Mesenchymal stem cell (in vitro differentiated cells and primary cell): ENCODE measurements around the gene CHD1L.

Source experiments
- DNase-seq: peaks from one replicate; pipeline ENCODE4 v3.0.0-alpha.2; 2013
- H2AFZ ChIP-seq: one replicate; pipeline ENCODE4 v1.6.1; 2013; ENCODE audit warnings: low read depth, mild to moderate bottlenecking, control low read depth, inconsistent platforms, low read length, moderate library complexity
- H2AK5ac ChIP-seq: 2 replicates; pipeline ENCODE4 v1.6.1; 2013; ENCODE audit warnings: low read length, moderate library complexity, mild to moderate bottlenecking, inconsistent platforms; ENCODE audit not compliant: severe bottlenecking
- H2BK120ac ChIP-seq: one replicate; pipeline ENCODE4 v1.6.1; 2013; ENCODE audit warnings: low read depth, mild to moderate bottlenecking, inconsistent platforms, low read length, moderate library complexity
- H2BK12ac ChIP-seq, 2 experiments: one replicate each; pipeline ENCODE4 v1.6.1; 2013; ENCODE audit warnings: inconsistent platforms in 2 of 2, low read length in 2 of 2, mild to moderate bottlenecking in 2 of 2, moderate library complexity in 2 of 2, control low read depth in 1 of 2
- H2BK15ac ChIP-seq: one replicate; pipeline ENCODE4 v1.6.1; 2013; ENCODE audit warnings: mild to moderate bottlenecking, low read depth, inconsistent platforms; ENCODE audit not compliant: poor library complexity, severe bottlenecking
- H2BK5ac ChIP-seq: 2 replicates; pipeline ENCODE4 v1.6.1; 2013; ENCODE audit warnings: low read depth, mild to moderate bottlenecking, low read length, control low read depth, inconsistent platforms; ENCODE audit not compliant: poor library complexity, severe bottlenecking
- H3K14ac ChIP-seq, 2 experiments: one replicate each; pipeline ENCODE4 v1.6.1; 2013; ENCODE audit warnings: inconsistent platforms in 2 of 2, low read length in 2 of 2, control low read depth in 1 of 2, mild to moderate bottlenecking in 1 of 2, moderate library complexity in 1 of 2
- H3K18ac ChIP-seq, 2 experiments: one replicate each; pipeline ENCODE4 v1.6.1; 2013; ENCODE audit warnings: inconsistent platforms in 2 of 2, low read length in 2 of 2, control low read depth in 1 of 2, low read depth in 1 of 2, mild to moderate bottlenecking in 1 of 2
- H3K23ac ChIP-seq, 2 experiments: one replicate each; pipeline ENCODE4 v1.6.1; 2013; ENCODE audit warnings: inconsistent platforms in 2 of 2, low read length in 2 of 2, mild to moderate bottlenecking in 2 of 2, moderate library complexity in 2 of 2, control low read depth in 1 of 2
- H3K27ac ChIP-seq: 2 replicates; pipeline ENCODE4 v1.5.1; 2013; ENCODE audit warnings: mild to moderate bottlenecking, moderate library complexity, low read length, control low read depth, inconsistent platforms; ENCODE audit not compliant: poor library complexity, severe bottlenecking
- H3K27me3 ChIP-seq, 2 experiments: 2 replicates each; pipeline versions ENCODE4 v1.6.1 to v1.7.0; 2013; ENCODE audit warnings: low read length in 2 of 2, mild to moderate bottlenecking in 2 of 2, moderate library complexity in 2 of 2, control low read depth in 1 of 2, inconsistent platforms in 1 of 2; ENCODE audit not compliant: control insufficient read depth in 1 of 2, insufficient read depth in 1 of 2
- H3K36me3 ChIP-seq, 2 experiments: 2 replicates each; pipeline versions ENCODE4 v1.6.1 to v1.7.0; 2013; ENCODE audit warnings: low read length in 2 of 2, control low read depth in 1 of 2, inconsistent platforms in 1 of 2, low read depth in 1 of 2, mild to moderate bottlenecking in 1 of 2; ENCODE audit not compliant: insufficient read depth in 2 of 2, control insufficient read depth in 1 of 2
- H3K4ac ChIP-seq, 2 experiments: one replicate each; pipeline ENCODE4 v1.6.1; 2013; ENCODE audit warnings: inconsistent platforms in 2 of 2, low read length in 2 of 2, mild to moderate bottlenecking in 2 of 2, moderate library complexity in 2 of 2, control low read depth in 1 of 2, low read depth in 1 of 2
- H3K4me1 ChIP-seq: 2 replicates; pipeline ENCODE4 v1.6.1; 2013; ENCODE audit warnings: low read depth, low read length, control low read depth; ENCODE audit not compliant: control insufficient read depth, insufficient read depth
- H3K4me2 ChIP-seq: 2 replicates; pipeline ENCODE4 v1.6.1; 2013; ENCODE audit warnings: low read length, mild to moderate bottlenecking, inconsistent platforms; ENCODE audit not compliant: poor library complexity, severe bottlenecking
- H3K4me3 ChIP-seq, 2 experiments: 2 replicates each; pipeline versions ENCODE4 v1.5.1 to v1.7.0; 2013; ENCODE audit warnings: low read length in 2 of 2, mild to moderate bottlenecking in 2 of 2, control low read depth in 1 of 2, low read depth in 1 of 2; ENCODE audit not compliant: insufficient read depth in 1 of 2
- H3K79me1 ChIP-seq: replicated peaks from 2 replicates; pipeline ENCODE4 v1.6.1; 2013; ENCODE audit warnings: mild to moderate bottlenecking, control low read depth, low read length, inconsistent platforms; ENCODE audit not compliant: poor library complexity, severe bottlenecking
- H3K9ac ChIP-seq: 2 replicates; pipeline ENCODE4 v1.7.0; 2013; ENCODE audit warnings: mild to moderate bottlenecking, low read length, moderate library complexity
- H3K9me3 ChIP-seq: 2 replicates; pipeline ENCODE4 v1.7.0; 2013; ENCODE audit warnings: mild to moderate bottlenecking, low read length; ENCODE audit not compliant: control insufficient read depth
- H4K8ac ChIP-seq: one replicate; pipeline ENCODE4 v1.6.1; 2013; ENCODE audit warnings: inconsistent platforms, mild to moderate bottlenecking, low read length, moderate library complexity
- H4K91ac ChIP-seq: one replicate; pipeline ENCODE4 v1.6.1; 2013; ENCODE audit warnings: mild to moderate bottlenecking, low read length, inconsistent platforms
- WGBS: methylation state at CpG from one replicate; pipeline ENCODE4 v1.1.7; 2013; ENCODE audit warnings: mixed read lengths; 5-methylcytosine and 5-hydroxymethylcytosine counted together

Gene CHD1L

GRCh38 chr1:147266381-147266780, 23.9 kb downstream of the CHD1L start:
- H3K18ac ChIP-seq: no peak overlapping the region
- no peak overlapping the region for H4K91ac ChIP-seq
- H3K36me3 ChIP-seq: peaks cover under 1 to 75% of the 10 kb centered on the region in 2 experiments
- H3K23ac ChIP-seq: no peak overlapping the region
- WGBS: 92% methylated on average over 5 of the region's 5 CpGs
- H3K9me3 ChIP-seq: no peaks in the 10 kb centered on the region
- no peak overlapping the region for H2BK5ac ChIP-seq
- H3K27me3 ChIP-seq: no peaks in the 10 kb centered on the region
- no peaks in the 10 kb centered on the region for H3K4me1 ChIP-seq
- H3K4me3 ChIP-seq: no peak overlapping the region
- no peak overlapping the region for H3K27ac ChIP-seq
- no peak overlapping the region for H2AK5ac ChIP-seq
- peaks cover 12% of the 10 kb centered on the region for H3K79me1 ChIP-seq
- no peak overlapping the region for H2BK120ac ChIP-seq
- no peak overlapping the region for H3K4ac ChIP-seq
- no peak for DNase-seq
- no peak overlapping the region for H4K8ac ChIP-seq
- H3K9ac ChIP-seq: no peak overlapping the region
- no peak overlapping the region for H3K4me2 ChIP-seq
- H2BK15ac ChIP-seq: no peak overlapping the region
- no peak overlapping the region for H3K14ac ChIP-seq
- no peak overlapping the region for H2AFZ ChIP-seq
- H2BK12ac ChIP-seq: no peak overlapping the region

DNA sequence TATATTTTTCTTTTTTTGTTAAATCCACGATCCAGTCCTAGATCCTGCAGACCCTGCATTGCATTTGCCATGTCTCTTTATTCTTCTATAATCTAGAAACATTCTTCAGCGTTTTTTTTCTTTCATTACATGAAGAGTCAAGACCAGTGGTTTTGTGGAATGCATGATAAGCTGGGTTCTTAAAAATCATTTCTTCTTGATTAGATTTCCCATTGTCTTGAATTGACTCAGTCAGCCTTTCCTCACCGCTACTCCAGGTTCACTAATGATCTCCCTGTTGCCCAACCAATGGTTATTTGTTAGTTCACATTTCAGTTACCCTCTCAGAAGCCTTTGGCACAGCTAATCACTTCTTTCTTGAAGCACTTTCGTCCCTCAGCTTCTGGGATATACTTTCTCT, 25.2 kb downstream of the CHD1L start:
- Histone ChIP-seq H3K27ac (no peak overlapping the region), H3K14ac (no peak overlapping the region), H2AFZ (no peak overlapping the region), H3K4me1 (no peaks in the 10 kb centered on the region), H2BK12ac (no peak overlapping the region), H3K9ac (no peak overlapping the region), H2BK15ac (no peak overlapping the region), H3K4me2 (no peak overlapping the region), H3K4ac (no peak overlapping the region), H3K18ac (no peak overlapping the region), H2AK5ac (no peak overlapping the region), H4K8ac (no peak overlapping the region), H2BK120ac (no peak overlapping the region), H2BK5ac (no peak overlapping the region), H3K23ac (no peak overlapping the region), H3K9me3 (no peaks in the 10 kb centered on the region), H3K36me3 (peaks cover 3 to 75% of the 10 kb centered on the region in 2 experiments), H4K91ac (no peak overlapping the region), H3K27me3 (no peaks in the 10 kb centered on the region), H3K79me1 (peaks cover 8% of the 10 kb centered on the region), H3K4me3 (no peak overlapping the region)
- 100% methylated on average over 3 of the region's 4 CpGs for WGBS
- no peak for DNase-seq

GRCh38 chr1:147270721-147271120, 28.2 kb downstream of the CHD1L start:
- Histone ChIP-seq H3K79me1 (peaks cover 6% of the 10 kb centered on the region), H3K9me3 (no peaks in the 10 kb centered on the region), H3K4me3 (no peak overlapping the region), H3K18ac (no peak overlapping the region), H3K9ac (no peak overlapping the region), H2BK15ac (no peak overlapping the region), H4K8ac (no peak overlapping the region), H3K4me2 (no peak overlapping the region), H2BK120ac (no peak overlapping the region), H3K27ac (no peak overlapping the region), H3K23ac (no peak overlapping the region), H2BK5ac (no peak overlapping the region), H2AFZ (no peak overlapping the region), H2BK12ac (no peak overlapping the region), H4K91ac (no peak overlapping the region), H3K4ac (no peak overlapping the region), H3K14ac (no peak overlapping the region), H3K27me3 (no peaks in the 10 kb centered on the region), H3K36me3 (peaks cover 3 to 74% of the 10 kb centered on the region in 2 experiments), H2AK5ac (no peak overlapping the region), H3K4me1 (no peaks in the 10 kb centered on the region)
- WGBS: no CpG with 5 or more reads among the region's 2 CpGs
- DNase-seq: no peak

DNA sequence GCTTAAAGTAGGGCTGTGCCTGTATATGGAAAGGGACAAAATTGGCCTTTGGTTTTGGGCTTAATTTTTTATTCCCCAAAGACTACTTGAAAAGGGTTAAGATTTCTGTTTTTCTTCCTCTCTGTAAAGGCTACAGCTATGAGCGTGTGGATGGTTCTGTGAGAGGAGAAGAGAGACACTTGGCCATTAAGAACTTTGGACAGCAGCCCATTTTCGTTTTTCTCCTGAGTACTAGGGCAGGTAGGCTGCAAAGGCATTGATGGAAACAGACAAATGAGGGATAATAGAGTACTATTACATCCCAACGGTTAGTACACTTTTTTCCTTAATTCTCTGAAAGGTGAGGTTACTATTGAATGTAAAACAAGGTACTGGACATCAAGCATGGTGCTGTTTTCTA, 29.6 kb downstream of the CHD1L start:
- WGBS: 89% methylated on average over 3 of the region's 3 CpGs
- H3K9me3 ChIP-seq: no peaks in the 10 kb centered on the region

More for the DNA sequence above, 29.6 kb downstream of the CHD1L start:
- H2BK5ac ChIP-seq: no peak overlapping the region
- H3K27ac ChIP-seq: no peak overlapping the region
- H2BK15ac ChIP-seq: no peak overlapping the region
- H2AK5ac ChIP-seq: no peak overlapping the region
- no peak overlapping the region for H4K91ac ChIP-seq
- H3K23ac ChIP-seq: no peak overlapping the region
- no peak overlapping the region for H4K8ac ChIP-seq
- H2BK120ac ChIP-seq: no peak overlapping the region
- no peaks in the 10 kb centered on the region for H3K4me1 ChIP-seq
- no peak overlapping the region for H2BK12ac ChIP-seq
- no peak overlapping the region for H3K4ac ChIP-seq
- DNase-seq: no peak
- H2AFZ ChIP-seq: no peak overlapping the region
- H3K79me1 ChIP-seq: peaks cover 4% of the 10 kb centered on the region
- H3K14ac ChIP-seq: no peak overlapping the region
- peaks cover 6 to 75% of the 10 kb centered on the region in 2 experiments for H3K36me3 ChIP-seq
- no peak overlapping the region for H3K4me3 ChIP-seq
- H3K18ac ChIP-seq: no peak overlapping the region
- peak overlapping the region; percentile 88 for H3K9ac ChIP-seq
- no peaks in the 10 kb centered on the region for H3K27me3 ChIP-seq
- no peak overlapping the region for H3K4me2 ChIP-seq
